GM12878 (cell line): ENCODE measurements around the gene NCAPD2. TPM values are rescaled to one million over a fixed set of nuclear protein-coding genes. Genes with fewer than 3 reads are reported as not detected.

ENCODE experiments used
- CBX5 ChIP-seq: sonication (generic); IDR thresholded peaks from 2 replicates; pipeline ENCODE4 v1.6.1; 2016; ENCODE audit warnings: low read depth, moderate library complexity, mild to moderate bottlenecking, inconsistent platforms
- CREB1 ChIP-seq: IDR thresholded peaks from 2 replicates; pipeline ENCODE4 v1.6.1; 2012; ENCODE audit warnings: low read depth, mild to moderate bottlenecking, inconsistent platforms
- DPF2 ChIP-seq: fragments of 450-650 bp; IDR thresholded peaks from 2 replicates; pipeline ENCODE4 v1.6.1; 2017; ENCODE audit warnings: mild to moderate bottlenecking
- EED ChIP-seq: sonication (generic); IDR thresholded peaks from 2 replicates; pipeline ENCODE4 v1.6.1; 2016; ENCODE audit warnings: antibody characterized with exemption, low read depth
- GATAD2B ChIP-seq: fragments of 450-650 bp; conservative IDR thresholded peaks from 2 replicates; pipeline ENCODE4 v1.6.1; 2017; ENCODE audit warnings: low read depth, mild to moderate bottlenecking, moderate library complexity
- IKZF2 ChIP-seq, 2 experiments: fragments of 450-650 bp; IDR thresholded peaks; 2 replicates each; pipeline ENCODE4 v1.6.1; 2017; ENCODE audit warnings: mild to moderate bottlenecking in 2 of 2, moderate library complexity in 2 of 2
- JUND ChIP-seq: IDR thresholded peaks from 2 replicates; pipeline ENCODE4 v1.6.1; 2012; ENCODE audit warnings: low read depth, mild to moderate bottlenecking, low read length, improper control_type of control experiment, moderate library complexity
- MTA2 ChIP-seq: fragments of 450-650 bp; IDR thresholded peaks from 2 replicates; pipeline ENCODE4 v1.6.1; 2016; ENCODE audit warnings: low read depth, mild to moderate bottlenecking, moderate library complexity
- MYC ChIP-seq: IDR thresholded peaks from 2 replicates; pipeline ENCODE4 v1.6.1; 2011; ENCODE audit warnings: mild to moderate bottlenecking, low read length, moderate library complexity, inconsistent platforms; ENCODE audit not compliant: insufficient read depth, insufficient replicate concordance, insufficient read length, severe bottlenecking
- NBN ChIP-seq: fragments of 450-650 bp; IDR thresholded peaks from 2 replicates; pipeline ENCODE4 v1.6.1; 2016
- NFIC ChIP-seq: IDR thresholded peaks from 2 replicates; pipeline ENCODE4 v1.6.1; 2012; ENCODE audit warnings: low read depth, mild to moderate bottlenecking, inconsistent platforms, low read length, moderate library complexity
- NFYA ChIP-seq: IDR thresholded peaks from 2 replicates; pipeline ENCODE4 v1.6.1; 2011; ENCODE audit warnings: low read depth, mild to moderate bottlenecking, low read length, improper control_type of control experiment, borderline replicate concordance
- NRF1 ChIP-seq: conservative IDR thresholded peaks from 2 replicates; pipeline ENCODE4 v1.6.1; 2011; ENCODE audit warnings: mild to moderate bottlenecking, low read depth, low read length, improper control_type of control experiment
- RB1 ChIP-seq: fragments of 450-650 bp; formaldehyde crosslinking; IDR thresholded peaks from 2 replicates; pipeline ENCODE4 v1.6.1; 2017; ENCODE audit warnings: mild to moderate bottlenecking, borderline replicate concordance
- RCOR1 ChIP-seq: conservative IDR thresholded peaks from 2 replicates; pipeline ENCODE4 v1.6.1; 2012; ENCODE audit warnings: low read depth, low read length, improper control_type of control experiment
- RELA ChIP-seq: fragments of 450-650 bp; IDR thresholded peaks from 2 replicates; pipeline ENCODE4 v1.8.0; 2014; ENCODE audit warnings: borderline replicate concordance; ENCODE audit not compliant: partially characterized antibody
- RFX5 ChIP-seq: IDR thresholded peaks from 2 replicates; pipeline ENCODE4 v1.6.1; 2011; ENCODE audit warnings: low read depth, low read length, improper control_type of control experiment
- SMAD5 ChIP-seq: IDR thresholded peaks from 2 replicates; pipeline ENCODE4 v1.6.1; 2016; ENCODE audit warnings: antibody characterized with exemption, low read depth
- SMARCA5 ChIP-seq: fragments of 450-650 bp; IDR thresholded peaks from 2 replicates; pipeline ENCODE4 v1.6.1; 2017; ENCODE audit warnings: mild to moderate bottlenecking
- SUZ12 ChIP-seq: fragments of 200-600 bp; sonication (generic); IDR thresholded peaks from one replicate; pipeline ENCODE4 v1.6.1; 2018; ENCODE audit warnings: antibody characterized with exemption, mild to moderate bottlenecking; ENCODE audit not compliant: unreplicated experiment
- TCF3 ChIP-seq: IDR thresholded peaks from 2 replicates; pipeline ENCODE4 v1.6.1; 2012; ENCODE audit warnings: low read depth, mild to moderate bottlenecking, low read length, borderline replicate concordance; ENCODE audit not compliant: insufficient read depth
- ZNF384 ChIP-seq: IDR thresholded peaks from 2 replicates; pipeline ENCODE4 v1.6.1; 2012; ENCODE audit warnings: low read depth, mild to moderate bottlenecking, low read length, improper control_type of control experiment, borderline replicate concordance
- ZNF622 ChIP-seq: fragments of 450-650 bp; IDR thresholded peaks from 2 replicates; pipeline ENCODE4 v1.6.1; 2017; ENCODE audit warnings: mild to moderate bottlenecking, inconsistent platforms
- ZZZ3 ChIP-seq: IDR thresholded peaks from 2 replicates; pipeline ENCODE4 v1.6.1; 2011; ENCODE audit warnings: low read depth; ENCODE audit not compliant: control insufficient read depth, insufficient read length
- polyA plus RNA-seq, 11 experiments: library from polyadenylated mRNA; depleted of rRNA in 4 of 11; unstranded in 6 of 11; stranded (reverse) in 5 of 11; fragments of >200 nt; fragmentation: Nextera tagmentation in 4 of 11; fragmentation: Illumina TruSeq in 1 of 11; extraction: Ambion mirVana in 4 of 11; extraction: Trizol in 1 of 11; gene quantifications; 1 replicate in 1 of 11; 2 replicates in 10 of 11; pipeline versions ENCODE4 v1.2.1 to v1.2.3, GENCODE V29; 2011 to 2016; ENCODE audit warnings: inconsistent platforms in 2 of 11, missing spikeins in 2 of 11, low read depth in 1 of 11
- total RNA-seq, 4 experiments: library from RNA; depleted of rRNA in 3 of 4; stranded (reverse); fragments of >200 nt in 3 of 4; fragmentation: Illumina TruSeq in 1 of 4; extraction: Trizol in 1 of 4; gene quantifications; 2 replicates each; pipeline versions ENCODE4 v1.2.1 to v1.2.3, GENCODE V29; 2013 to 2021
- TF ChIP-seq, protein P1 (sequence below): fragments of 450-650 bp; IDR thresholded peaks from 2 replicates; pipeline ENCODE4 v1.6.1; 2016; ENCODE audit warnings: mild to moderate bottlenecking
- TF ChIP-seq, protein P2 (sequence below): IDR thresholded peaks from 2 replicates; pipeline ENCODE4 v1.6.1; 2012; ENCODE audit warnings: low read depth, low read length, improper control_type of control experiment
- TF ChIP-seq, protein P3 (sequence below): fragments of 450-650 bp; IDR thresholded peaks from 2 replicates; pipeline ENCODE4 v1.6.1; 2017; ENCODE audit warnings: mild to moderate bottlenecking, low read depth, inconsistent platforms; ENCODE audit not compliant: poor library complexity, severe bottlenecking

Gene NCAPD2
- total and polyA plus RNA-seq, 10 of the 15 experiments (the other 5 are each of a cell fraction or from before 2014, with no cell fraction given): 24.2 to 160 (median 110) TPM

DNA sequence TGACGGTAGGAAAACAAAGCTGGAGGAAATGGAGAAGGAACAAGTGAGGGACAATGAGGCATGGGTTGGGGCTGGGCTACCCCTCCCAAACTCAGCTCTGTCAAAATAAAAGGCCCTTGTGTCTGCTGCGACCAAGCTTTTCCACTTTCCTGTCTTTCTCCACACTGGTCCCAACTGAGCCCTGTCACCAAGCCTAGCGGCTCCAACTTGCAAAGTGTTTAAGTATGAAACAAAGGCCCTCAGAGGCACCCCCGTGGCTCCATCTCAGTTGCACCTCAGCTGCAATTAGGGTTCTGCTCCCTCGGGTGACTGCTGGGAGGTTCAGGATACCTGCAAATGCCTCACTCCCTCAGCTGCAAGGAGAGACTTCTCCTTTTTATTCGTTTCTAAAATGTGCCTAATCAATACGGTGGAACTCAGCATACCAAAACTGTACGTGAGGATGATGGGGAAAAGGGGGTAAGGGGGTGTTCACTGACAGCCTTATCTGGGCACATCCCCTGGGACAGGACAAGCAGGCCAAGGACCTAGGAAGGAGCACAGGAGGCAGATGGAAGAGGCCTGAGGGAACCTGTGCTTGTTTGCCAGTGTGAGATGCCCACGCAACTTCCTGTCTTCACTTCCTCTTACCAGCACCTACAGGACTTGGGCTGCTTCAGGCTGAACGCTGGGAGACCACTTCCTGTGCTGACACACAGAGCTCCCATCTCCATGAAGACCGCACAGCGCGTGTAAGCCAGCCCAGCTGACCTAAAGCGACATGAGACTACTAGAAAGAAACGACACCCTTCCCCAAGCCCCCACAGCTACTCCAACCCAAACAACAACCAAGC lies 32.3 kb upstream of the NCAPD2 start (continued):
- TF ChIP-seq, protein P1, sequence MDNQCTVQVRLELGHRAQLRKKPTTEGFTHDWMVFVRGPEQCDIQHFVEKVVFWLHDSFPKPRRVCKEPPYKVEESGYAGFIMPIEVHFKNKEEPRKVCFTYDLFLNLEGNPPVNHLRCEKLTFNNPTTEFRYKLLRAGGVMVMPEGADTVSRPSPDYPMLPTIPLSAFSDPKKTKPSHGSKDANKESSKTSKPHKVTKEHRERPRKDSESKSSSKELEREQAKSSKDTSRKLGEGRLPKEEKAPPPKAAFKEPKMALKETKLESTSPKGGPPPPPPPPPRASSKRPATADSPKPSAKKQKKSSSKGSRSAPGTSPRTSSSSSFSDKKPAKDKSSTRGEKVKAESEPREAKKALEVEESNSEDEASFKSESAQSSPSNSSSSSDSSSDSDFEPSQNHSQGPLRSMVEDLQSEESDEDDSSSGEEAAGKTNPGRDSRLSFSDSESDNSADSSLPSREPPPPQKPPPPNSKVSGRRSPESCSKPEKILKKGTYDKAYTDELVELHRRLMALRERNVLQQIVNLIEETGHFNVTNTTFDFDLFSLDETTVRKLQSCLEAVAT: peak; percentile 66; the same call in 1 of the 2 replicates
- TF ChIP-seq CREB1 (peak; percentile 81; the same call in 1 of the 2 replicates), RFX5 (no peak), JUND (no peak), ZZZ3 (no peak), ZNF622 (no peak), NFYA (no peak), MYC (peak; percentile 70), DPF2 (peak; percentile 96), NRF1 (no peak), TCF3 (peak; percentile 62; the same call in 1 of the 2 replicates), NBN (peak; percentile 74), IKZF2 (IDR thresholded peaks at IDR 0.05) (peak; percentile 96 to 97), RB1 (0 out of 2 replicates have a peak, but pooled peaks have one; percentile 32), ZNF384 (no peak), CBX5 (no peak), NFIC (peak; percentile 72; the same call in 1 of the 2 replicates), SMARCA5 (peak; percentile 21), SUZ12 (no peak), RELA (no peak), RCOR1 (0 out of 2 replicates have a peak, but pooled peaks have one; percentile 52), GATAD2B (peak; percentile 88; the same call in 1 of the 2 replicates), SMAD5 (peak; percentile 62; the same call in 1 of the 2 replicates), MTA2 (peak; percentile 78; the same call in 1 of the 2 replicates), EED (peak; percentile 97)
- TF ChIP-seq, protein P2, sequence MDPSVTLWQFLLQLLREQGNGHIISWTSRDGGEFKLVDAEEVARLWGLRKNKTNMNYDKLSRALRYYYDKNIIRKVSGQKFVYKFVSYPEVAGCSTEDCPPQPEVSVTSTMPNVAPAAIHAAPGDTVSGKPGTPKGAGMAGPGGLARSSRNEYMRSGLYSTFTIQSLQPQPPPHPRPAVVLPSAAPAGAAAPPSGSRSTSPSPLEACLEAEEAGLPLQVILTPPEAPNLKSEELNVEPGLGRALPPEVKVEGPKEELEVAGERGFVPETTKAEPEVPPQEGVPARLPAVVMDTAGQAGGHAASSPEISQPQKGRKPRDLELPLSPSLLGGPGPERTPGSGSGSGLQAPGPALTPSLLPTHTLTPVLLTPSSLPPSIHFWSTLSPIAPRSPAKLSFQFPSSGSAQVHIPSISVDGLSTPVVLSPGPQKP: 0 out of 2 replicates have a peak, but pooled peaks have one; percentile 55
- TF ChIP-seq, protein P3, sequence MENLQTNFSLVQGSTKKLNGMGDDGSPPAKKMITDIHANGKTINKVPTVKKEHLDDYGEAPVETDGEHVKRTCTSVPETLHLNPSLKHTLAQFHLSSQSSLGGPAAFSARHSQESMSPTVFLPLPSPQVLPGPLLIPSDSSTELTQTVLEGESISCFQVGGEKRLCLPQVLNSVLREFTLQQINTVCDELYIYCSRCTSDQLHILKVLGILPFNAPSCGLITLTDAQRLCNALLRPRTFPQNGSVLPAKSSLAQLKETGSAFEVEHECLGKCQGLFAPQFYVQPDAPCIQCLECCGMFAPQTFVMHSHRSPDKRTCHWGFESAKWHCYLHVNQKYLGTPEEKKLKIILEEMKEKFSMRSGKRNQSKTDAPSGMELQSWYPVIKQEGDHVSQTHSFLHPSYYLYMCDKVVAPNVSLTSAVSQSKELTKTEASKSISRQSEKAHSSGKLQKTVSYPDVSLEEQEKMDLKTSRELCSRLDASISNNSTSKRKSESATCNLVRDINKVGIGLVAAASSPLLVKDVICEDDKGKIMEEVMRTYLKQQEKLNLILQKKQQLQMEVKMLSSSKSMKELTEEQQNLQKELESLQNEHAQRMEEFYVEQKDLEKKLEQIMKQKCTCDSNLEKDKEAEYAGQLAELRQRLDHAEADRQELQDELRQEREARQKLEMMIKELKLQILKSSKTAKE: no peak
